Transverse colon (tissue), 3 donors: ENCODE data around the gene GPR32.

ENCODE experiments used
- EP300 ChIP-seq: sonication (generic); formaldehyde crosslinking; IDR thresholded peaks from one replicate; pipeline ENCODE4 v1.6.1; 2017; ENCODE audit warnings: antibody characterized with exemption, low read depth
- POLR2A ChIP-seq: fragments of 450-650 bp; IDR thresholded peaks from one replicate; pipeline ENCODE4 v1.6.1; 2016; ENCODE audit warnings: antibody characterized with exemption, mild to moderate bottlenecking, moderate library complexity
- TF ChIP-seq, protein P1 (sequence below), 5 experiments: fragments of 200-600 bp in 3 of 5; fragments of 450-650 bp in 2 of 5; sonication (generic) in 3 of 5; IDR thresholded peaks; 1 replicate in 2 of 5; 2 replicates in 3 of 5; pipeline ENCODE4 v1.5.1; 2016 to 2017; ENCODE audit warnings: antibody characterized with exemption in 5 of 5, inconsistent platforms in 3 of 5, mild to moderate bottlenecking in 2 of 5, moderate library complexity in 1 of 5

DNA sequence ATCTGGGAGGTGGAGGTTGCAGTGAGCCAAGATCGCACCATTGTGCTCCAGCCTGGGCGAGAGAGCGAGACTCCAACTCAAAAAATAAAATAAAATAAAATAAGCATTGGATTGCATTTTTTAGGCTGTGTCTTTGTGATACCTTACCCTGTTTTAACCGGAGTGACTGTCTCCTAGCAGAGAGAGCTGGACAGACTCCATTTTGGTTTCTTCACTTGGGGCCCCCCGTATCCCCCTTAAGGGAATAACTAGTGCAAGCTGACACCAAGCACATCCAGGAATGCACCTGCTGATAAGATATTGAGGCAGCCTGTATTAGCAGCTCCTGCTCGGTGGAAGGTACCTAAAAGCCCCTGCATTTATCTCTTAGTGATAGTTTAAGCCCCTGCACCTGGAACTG lies 20.8 kb upstream of the GPR32 start:
- no peak for TF ChIP-seq POLR2A
- TF ChIP-seq, protein P1, sequence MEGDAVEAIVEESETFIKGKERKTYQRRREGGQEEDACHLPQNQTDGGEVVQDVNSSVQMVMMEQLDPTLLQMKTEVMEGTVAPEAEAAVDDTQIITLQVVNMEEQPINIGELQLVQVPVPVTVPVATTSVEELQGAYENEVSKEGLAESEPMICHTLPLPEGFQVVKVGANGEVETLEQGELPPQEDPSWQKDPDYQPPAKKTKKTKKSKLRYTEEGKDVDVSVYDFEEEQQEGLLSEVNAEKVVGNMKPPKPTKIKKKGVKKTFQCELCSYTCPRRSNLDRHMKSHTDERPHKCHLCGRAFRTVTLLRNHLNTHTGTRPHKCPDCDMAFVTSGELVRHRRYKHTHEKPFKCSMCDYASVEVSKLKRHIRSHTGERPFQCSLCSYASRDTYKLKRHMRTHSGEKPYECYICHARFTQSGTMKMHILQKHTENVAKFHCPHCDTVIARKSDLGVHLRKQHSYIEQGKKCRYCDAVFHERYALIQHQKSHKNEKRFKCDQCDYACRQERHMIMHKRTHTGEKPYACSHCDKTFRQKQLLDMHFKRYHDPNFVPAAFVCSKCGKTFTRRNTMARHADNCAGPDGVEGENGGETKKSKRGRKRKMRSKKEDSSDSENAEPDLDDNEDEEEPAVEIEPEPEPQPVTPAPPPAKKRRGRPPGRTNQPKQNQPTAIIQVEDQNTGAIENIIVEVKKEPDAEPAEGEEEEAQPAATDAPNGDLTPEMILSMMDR (IDR thresholded peaks at IDR 0.05) = no peak
- TF ChIP-seq EP300 = no peak
